Liver (tissue), 9 donors: ENCODE data around the gene ITIH4. TPM values are rescaled to one million over a fixed set of nuclear protein-coding genes. Genes with fewer than 3 reads are reported as not detected.
A peak's percentile ranks its signal among the peaks of the same experiment; 100 is the strongest.

Source experiments
- DNase-seq: peaks from one replicate; pipeline ENCODE4 v3.0.0-alpha.2; 2017; ENCODE audit warnings: low spot score
- H3K27ac ChIP-seq, 2 donors: one replicate each; pipeline ENCODE4 v1.7.0; 2013; ENCODE audit warnings: inconsistent platforms in 2 of 2, low read length in 2 of 2, control low read depth in 1 of 2, low read depth in 1 of 2, mild to moderate bottlenecking in 1 of 2
- H3K27me3 ChIP-seq, 4 donors: one replicate each; pipeline versions ENCODE4 v1.6.1 to v1.7.0; 2013; ENCODE audit warnings: low read length in 3 of 4, inconsistent platforms in 1 of 4, mild to moderate bottlenecking in 1 of 4, moderate library complexity in 1 of 4; ENCODE audit not compliant: control insufficient read depth in 4 of 4, insufficient read depth in 4 of 4
- H3K36me3 ChIP-seq, 4 donors: one replicate each; pipeline versions ENCODE4 v1.6.1 to v1.7.0; 2013; ENCODE audit warnings: low read length in 3 of 4, mild to moderate bottlenecking in 3 of 4, low read depth in 1 of 4, moderate library complexity in 1 of 4; ENCODE audit not compliant: control insufficient read depth in 4 of 4, insufficient read depth in 3 of 4
- H3K4me1 ChIP-seq, 4 donors: one replicate each; pipeline versions ENCODE4 v1.6.1 to v1.7.0; 2013; ENCODE audit warnings: low read length in 3 of 4, mild to moderate bottlenecking in 3 of 4, moderate library complexity in 1 of 4; ENCODE audit not compliant: control insufficient read depth in 4 of 4, insufficient read depth in 4 of 4
- H3K4me3 ChIP-seq, 3 donors: one replicate each; pipeline versions ENCODE4 v1.6.1 to v1.7.0; 2013; ENCODE audit warnings: low read length in 3 of 3, control low read depth in 1 of 3, low read depth in 1 of 3, mild to moderate bottlenecking in 1 of 3
- H3K9ac ChIP-seq, 2 donors: one replicate each; pipeline ENCODE4 v1.7.0; 2013; ENCODE audit warnings: low read length in 2 of 2, mild to moderate bottlenecking in 2 of 2, moderate library complexity in 2 of 2, control low read depth in 1 of 2, low read depth in 1 of 2
- H3K9me3 ChIP-seq, 4 donors: one replicate each; pipeline versions ENCODE4 v1.6.1 to v1.7.0; 2013; ENCODE audit warnings: low read length in 3 of 4; ENCODE audit not compliant: control insufficient read depth in 4 of 4
- ATF3 ChIP-seq: IDR thresholded peaks from 2 replicates; pipeline ENCODE4 v1.6.1; 2016; ENCODE audit warnings: antibody characterized with exemption
- CTCF ChIP-seq: fragments of 150-350 bp; IDR thresholded peaks from 2 replicates; pipeline ENCODE4 v1.5.1; 2017; ENCODE audit warnings: improper control_type of control experiment, low read depth, low read length; ENCODE audit not compliant: missing input control
- EGR1 ChIP-seq, 2 donors: IDR thresholded peaks; 2 replicates each; pipeline ENCODE4 v1.6.1; 2016 to 2018; ENCODE audit warnings: antibody characterized with exemption in 2 of 2, low read depth in 2 of 2
- FOXA1 ChIP-seq: IDR thresholded peaks from 2 replicates; pipeline ENCODE4 v1.6.1; 2016; ENCODE audit warnings: antibody characterized with exemption
- FOXA2 ChIP-seq: IDR thresholded peaks from 2 replicates; pipeline ENCODE4 v1.6.1; 2016; ENCODE audit warnings: antibody characterized with exemption
- GABPA ChIP-seq, 2 donors: IDR thresholded peaks in 1 of 2; conservative IDR thresholded peaks in 1 of 2; 2 replicates each; pipeline ENCODE4 v1.6.1; 2016; ENCODE audit warnings: antibody characterized with exemption in 2 of 2, mild to moderate bottlenecking in 1 of 2, moderate library complexity in 1 of 2
- HNF4A ChIP-seq, 2 donors: conservative IDR thresholded peaks; 2 replicates each; pipeline ENCODE4 v1.6.1; 2016; ENCODE audit warnings: antibody characterized with exemption in 2 of 2, mild to moderate bottlenecking in 2 of 2
- HNF4G ChIP-seq: IDR thresholded peaks from 2 replicates; pipeline ENCODE4 v1.6.1; 2016; ENCODE audit warnings: antibody characterized with exemption
- JUND ChIP-seq, 2 donors: IDR thresholded peaks; 2 replicates each; pipeline ENCODE4 v1.6.1; 2016; ENCODE audit warnings: antibody characterized with exemption in 2 of 2
- MAX ChIP-seq: IDR thresholded peaks from 2 replicates; pipeline ENCODE4 v1.6.1; 2016; ENCODE audit warnings: antibody characterized with exemption
- NR2F2 ChIP-seq: IDR thresholded peaks from 2 replicates; pipeline ENCODE4 v1.6.1; 2016; ENCODE audit warnings: antibody characterized with exemption
- RAD21 ChIP-seq, 2 donors: IDR thresholded peaks; 2 replicates each; pipeline ENCODE4 v1.6.1; 2016; ENCODE audit warnings: antibody characterized with exemption in 2 of 2, mild to moderate bottlenecking in 2 of 2
- REST ChIP-seq: IDR thresholded peaks from 2 replicates; pipeline ENCODE4 v1.6.1; 2016; ENCODE audit warnings: antibody characterized with exemption, mild to moderate bottlenecking
- RXRA ChIP-seq, 2 donors: IDR thresholded peaks; 2 replicates each; pipeline ENCODE4 v1.6.1; 2017 to 2018; ENCODE audit warnings: antibody characterized with exemption in 2 of 2, mild to moderate bottlenecking in 1 of 2
- SP1 ChIP-seq: IDR thresholded peaks from 2 replicates; pipeline ENCODE4 v1.6.1; 2018; ENCODE audit warnings: antibody characterized with exemption, mild to moderate bottlenecking
- TAF1 ChIP-seq: conservative IDR thresholded peaks from 2 replicates; pipeline ENCODE4 v1.6.1; 2016; ENCODE audit warnings: antibody characterized with exemption, mild to moderate bottlenecking
- YY1 ChIP-seq: IDR thresholded peaks from 2 replicates; pipeline ENCODE4 v1.6.1; 2016; ENCODE audit warnings: antibody characterized with exemption, mild to moderate bottlenecking
- ZBTB33 ChIP-seq: IDR thresholded peaks from 2 replicates; pipeline ENCODE4 v1.6.1; 2016; ENCODE audit warnings: antibody characterized with exemption
- WGBS: extraction: QIAGEN DNeasy Blood & Tissue Kit; methylation state at CpG from one replicate; pipeline ENCODE4 v1.1.7; 2013; 5-methylcytosine and 5-hydroxymethylcytosine counted together
- polyA plus RNA-seq, 2 donors: library from polyadenylated mRNA; stranded (reverse) in 1 of 2; unstranded in 1 of 2; fragments of 200-250 nt in 1 of 2; fragments of >200 nt in 1 of 2; fragmentation: Nextera tagmentation in 1 of 2; extraction: Ambion mirVana in 1 of 2; gene quantifications; one replicate each; pipeline versions ENCODE4 v1.2.1 to v1.2.3, GENCODE V29; 2013 to 2015
- total RNA-seq, 2 donors: library from RNA; depleted of rRNA; stranded (reverse); fragments of >200 nt; gene quantifications; one replicate each; pipeline ENCODE4 v1.2.3, GENCODE V29; 2014
- donor health status: healthy.
- donor health status: healthy.
- donor health status: healthy.
- donor health status: healthy.
- donor health status: healthy.

The ITIH4 gene
- total and polyA plus RNA-seq, 4 donors: 447 to 3,354 (median 2,410) TPM

- Histone ChIP-seq H3K9me3 (no peaks in the 10 kb centered on the region), H3K4me3 (peak overlapping the region; percentile 41 to 67 (median 43)), H3K9ac (peak overlapping the region; percentile 73 to 85), H3K4me1 (peaks cover 11 to 60% (median 40%) of the 10 kb centered on the region in 4 donors), H3K27me3 (no peaks in the 10 kb centered on the region), H3K27ac (peak overlapping the region; percentile 96 to 99), H3K36me3 (peaks cover 2 to 19% (median 4%) of the 10 kb centered on the region in 4 donors)
- WGBS: 29% methylated on average over 21 of the region's 21 CpGs
- TF ChIP-seq JUND (IDR thresholded peaks at IDR 0.05): peak; percentile 97
- peak in 1 of 2 donors; percentile 15 for TF ChIP-seq RAD21 (IDR thresholded peaks at IDR 0.05)
- TF ChIP-seq NR2F2: peak; percentile 7
- no peak for TF ChIP-seq CTCF
- no peak for TF ChIP-seq ZBTB33
- peak in 1 of 2 donors; percentile 42 for TF ChIP-seq RXRA (IDR thresholded peaks at IDR 0.05)
- no peak for TF ChIP-seq REST
- no peak for TF ChIP-seq EGR1 (IDR thresholded peaks at IDR 0.05; ENCODE audit: low read depth in 2 of 2)
- no peak for TF ChIP-seq YY1
- TF ChIP-seq TAF1: no peak
- no peak for TF ChIP-seq FOXA2
- no peak for TF ChIP-seq HNF4A (conservative IDR thresholded peaks at IDR 0.05)
- no peak for TF ChIP-seq MAX
- TF ChIP-seq HNF4G: no peak
- TF ChIP-seq GABPA (IDR thresholded peaks at IDR 0.05 in 1 of 2, conservative IDR thresholded peaks at IDR 0.05 in 1 of 2): no peak
- peak; percentile 88 for TF ChIP-seq ATF3
- no peak for TF ChIP-seq FOXA1
- no peak for TF ChIP-seq SP1
- no peak for DNase-seq
Measured at GRCh38 chr3:52831500-52832301, 1.2 kb upstream of the ITIH4 start.
